NCI-H2107 treated with DMSO at 0.1 percent for 48 hours (cell line): ENCODE results near the gene OSBPL2.

Source experiments
- DNase-seq: peaks from one replicate; lab custom pipeline; 2025; ENCODE audit not compliant: unreplicated experiment; lab: John Stamatoyannopoulos, UW

OSBPL2 gene

GRCh38 chr20:62205618-62206387, 32.5 kb upstream of the OSBPL2 start:
- DNase-seq, result no peak

- no peak for DNase-seq
Measured at GRCh38 chr20:62206388-62206775, 31.9 kb upstream of the OSBPL2 start.

- DNase-seq, result no peak
Measured at GRCh38 chr20:62208061-62208794, 30.1 kb upstream of the OSBPL2 start.

GRCh38 chr20:62208795-62209755, 29.2 kb upstream of the OSBPL2 start:
- no peak for DNase-seq

- no peak for DNase-seq
Measured at GRCh38 chr20:62209850-62210495, 28.3 kb upstream of the OSBPL2 start.

GRCh38 chr20:62210496-62210855, 27.8 kb upstream of the OSBPL2 start:
- peak; percentile 59 for DNase-seq

- DNase-seq, result no peak
Measured at GRCh38 chr20:62211216-62211615, 27.1 kb upstream of the OSBPL2 start.

GRCh38 chr20:62211769-62212288, 26.5 kb upstream of the OSBPL2 start:
- DNase-seq, result no peak

- DNase-seq, result no peak
Measured at GRCh38 chr20:62212299-62212698, 26.0 kb upstream of the OSBPL2 start.

GRCh38 chr20:62214067-62214466, 24.3 kb upstream of the OSBPL2 start:
- peak; percentile 46 for DNase-seq

GRCh38 chr20:62215020-62215990, 23.0 kb upstream of the OSBPL2 start:
- no peak for DNase-seq

GRCh38 chr20:62215991-62216635, 22.2 kb upstream of the OSBPL2 start:
- DNase-seq, result no peak

GRCh38 chr20:62216636-62217566, 21.4 kb upstream of the OSBPL2 start:
- no peak for DNase-seq

- DNase-seq, result no peak
Measured at GRCh38 chr20:62217913-62218773, 20.2 kb upstream of the OSBPL2 start.

GRCh38 chr20:62219101-62219991, 19.0 kb upstream of the OSBPL2 start:
- DNase-seq, result no peak
